Measurements from ENCODE around the gene PLGRKT. TPM values are rescaled to one million over a fixed set of nuclear protein-coding genes. Genes with fewer than 3 reads are reported as not detected.
"Not testable (repeated sequence)": the region's sequence is repeated elsewhere in the genome, so short reads cannot be mapped to it uniquely, and the experiment has no call there.

PLGRKT gene
- total RNA-seq, 2 donors from 2014 or later, result 17.4 to 23.5 TPM

DNA sequence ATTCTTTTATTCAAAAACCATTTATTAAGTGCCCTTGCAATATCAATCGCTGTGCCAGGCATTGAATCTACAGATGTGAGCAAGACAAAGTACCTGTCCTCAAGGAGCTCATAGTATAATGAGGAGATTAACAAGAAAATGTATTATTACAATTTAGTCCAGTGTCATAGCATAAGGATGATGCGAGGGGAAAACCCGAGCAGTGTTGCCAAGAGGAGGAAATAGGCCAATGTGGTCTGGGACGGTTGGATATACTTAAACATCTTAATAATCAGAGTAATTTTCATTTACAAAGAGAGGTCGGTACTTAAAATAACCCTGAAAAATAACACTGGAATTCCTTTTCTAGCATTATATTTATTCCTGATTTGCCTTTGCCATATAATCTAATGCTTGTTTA is 31.1 kb upstream of the PLGRKT start:
- no peak for ATAC-seq
- DNase-seq, result no peak
- H3K36me3 Mint-ChIP-seq (ENCODE audit: low read depth), result peaks cover 13% of the 10 kb centered on the region
- H3K4me3 Mint-ChIP-seq, result no peak overlapping the region
- H3K4me1 Mint-ChIP-seq, result peaks cover 5% of the 10 kb centered on the region
- H3K27me3 Mint-ChIP-seq, result no peaks in the 10 kb centered on the region
- no peaks in the 10 kb centered on the region for H3K9me3 ChIP-seq (ENCODE audit: control insufficient read depth, low read length, poor library complexity, severe bottlenecking)
- peak overlapping the region; percentile 16 for H3K27ac Mint-ChIP-seq

DNA sequence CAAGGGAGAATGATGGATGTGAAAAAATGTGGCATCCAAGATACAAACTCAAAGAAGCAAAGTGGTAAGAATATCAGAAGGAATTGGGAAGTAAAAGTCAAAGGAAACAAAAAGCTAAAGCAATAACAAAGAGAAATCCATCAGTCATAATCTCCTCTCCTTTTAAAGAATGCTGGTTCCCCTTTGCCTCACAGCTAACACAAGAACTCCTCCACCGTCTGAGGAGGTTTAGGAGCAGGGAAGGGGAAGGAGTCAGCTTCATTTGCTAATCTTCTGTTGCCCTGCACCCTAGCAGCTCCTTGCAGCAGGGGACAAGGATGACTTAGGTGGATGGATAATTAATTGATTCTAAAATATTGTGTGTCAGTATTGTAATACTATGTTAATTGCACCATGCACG is 29.0 kb upstream of the PLGRKT start:
- ATAC-seq (no peak), DNase-seq (no peak)
- no peaks in the 10 kb centered on the region for H3K9me3 ChIP-seq (ENCODE audit: control insufficient read depth, low read length, poor library complexity, severe bottlenecking)
- Mint-ChIP-seq H3K4me1 (peaks cover 5% of the 10 kb centered on the region), H3K36me3 (ENCODE audit: low read depth) (peaks cover 13% of the 10 kb centered on the region), H3K4me3 (no peak overlapping the region), H3K27ac (peak overlapping the region; percentile 55), H3K27me3 (no peaks in the 10 kb centered on the region)

DNA sequence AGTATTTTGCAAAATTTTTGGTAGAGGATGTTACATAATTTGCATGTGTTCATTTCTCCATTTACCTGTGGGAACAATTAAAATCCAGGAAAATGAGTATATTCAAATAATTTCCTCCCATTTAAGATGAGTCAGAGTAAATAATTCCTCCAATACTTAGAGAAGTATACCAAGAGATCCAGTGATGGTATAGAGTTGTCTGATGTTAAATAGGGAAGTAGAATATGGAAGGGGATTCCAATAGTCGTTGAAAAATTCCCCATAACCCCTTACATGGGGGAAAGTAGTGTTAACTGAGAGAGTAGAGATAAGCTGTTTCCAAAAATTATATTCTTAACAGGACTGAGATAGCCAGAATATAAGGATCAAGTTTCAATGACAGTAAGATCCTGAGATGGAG is 28.3 kb upstream of the PLGRKT start:
- DNase-seq, result no peak
- H3K27ac Mint-ChIP-seq, result peak overlapping the region; percentile 55
- H3K27me3 Mint-ChIP-seq, result no peaks in the 10 kb centered on the region
- no peaks in the 10 kb centered on the region for H3K9me3 ChIP-seq (ENCODE audit: control insufficient read depth, low read length, poor library complexity, severe bottlenecking)
- peaks cover 13% of the 10 kb centered on the region for H3K36me3 Mint-ChIP-seq (ENCODE audit: low read depth)
- H3K4me3 Mint-ChIP-seq, result no peak overlapping the region
- H3K4me1 Mint-ChIP-seq, result peaks cover 5% of the 10 kb centered on the region
- ATAC-seq, result no peak

DNA sequence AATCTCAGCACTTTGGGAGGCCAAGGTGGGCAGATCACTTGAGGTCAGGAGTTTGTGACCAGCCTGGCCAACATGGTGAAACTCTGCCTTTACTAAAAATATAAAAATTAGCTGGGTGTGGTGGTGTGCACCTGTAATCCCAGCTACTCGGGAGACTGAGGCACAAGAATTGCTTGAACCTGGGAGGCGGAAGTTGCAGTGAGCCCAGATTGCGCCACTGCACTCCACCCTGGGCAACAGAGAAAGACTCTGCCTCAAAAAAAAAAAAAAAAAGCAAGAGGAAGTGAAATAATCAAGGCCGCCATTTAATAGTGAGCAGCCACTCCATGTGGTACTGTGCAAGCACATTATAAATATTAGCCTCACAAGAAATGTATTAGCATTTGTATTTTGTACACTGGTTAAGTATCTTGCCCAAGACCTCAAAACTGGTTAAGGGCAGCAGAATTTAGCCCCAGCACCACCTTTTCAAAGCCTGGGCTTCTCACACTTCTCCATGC is 27.2 kb upstream of the PLGRKT start:
- H3K27ac Mint-ChIP-seq, result peak overlapping the region; percentile 55
- peaks cover 13% of the 10 kb centered on the region for H3K36me3 Mint-ChIP-seq (ENCODE audit: low read depth)

DNA sequence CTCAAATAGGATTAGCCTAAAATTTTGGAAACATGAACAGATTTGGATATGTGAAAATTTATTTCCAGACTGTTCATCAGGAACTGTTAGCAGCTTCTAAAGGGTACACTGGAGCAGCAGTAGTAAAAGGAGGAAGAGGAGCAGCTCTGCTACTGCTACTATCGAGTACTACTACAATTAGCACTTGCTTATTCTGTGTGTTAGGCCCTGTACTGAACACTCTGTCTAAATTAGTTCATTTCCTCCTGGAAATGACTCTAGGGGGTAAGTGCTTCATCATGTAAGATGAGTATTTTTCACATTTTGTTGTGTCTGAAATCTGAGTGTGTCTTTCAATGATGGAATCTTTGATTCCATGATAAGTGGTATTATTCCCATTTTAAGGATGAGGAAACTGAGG is 22.4 kb upstream of the PLGRKT start:
- ATAC-seq (no peak), DNase-seq (no peak)
- Mint-ChIP-seq H3K4me3 (no peak overlapping the region), H3K4me1 (peaks cover 19% of the 10 kb centered on the region), H3K27me3 (no peaks in the 10 kb centered on the region), H3K36me3 (ENCODE audit: low read depth) (peaks cover 3% of the 10 kb centered on the region), H3K27ac (peak overlapping the region; percentile 73)
- no peaks in the 10 kb centered on the region for H3K9me3 ChIP-seq (ENCODE audit: control insufficient read depth, low read length, poor library complexity, severe bottlenecking)

More for the DNA sequence above, 27.2 kb upstream of the PLGRKT start:
- H3K4me3 Mint-ChIP-seq; DNase-seq; H3K9me3 ChIP-seq (ENCODE audit: control insufficient read depth, low read length, poor library complexity, severe bottlenecking); ATAC-seq; H3K27me3 Mint-ChIP-seq: not testable (repeated sequence)
- H3K4me1 Mint-ChIP-seq, result peaks cover 10% of the 10 kb centered on the region

DNA sequence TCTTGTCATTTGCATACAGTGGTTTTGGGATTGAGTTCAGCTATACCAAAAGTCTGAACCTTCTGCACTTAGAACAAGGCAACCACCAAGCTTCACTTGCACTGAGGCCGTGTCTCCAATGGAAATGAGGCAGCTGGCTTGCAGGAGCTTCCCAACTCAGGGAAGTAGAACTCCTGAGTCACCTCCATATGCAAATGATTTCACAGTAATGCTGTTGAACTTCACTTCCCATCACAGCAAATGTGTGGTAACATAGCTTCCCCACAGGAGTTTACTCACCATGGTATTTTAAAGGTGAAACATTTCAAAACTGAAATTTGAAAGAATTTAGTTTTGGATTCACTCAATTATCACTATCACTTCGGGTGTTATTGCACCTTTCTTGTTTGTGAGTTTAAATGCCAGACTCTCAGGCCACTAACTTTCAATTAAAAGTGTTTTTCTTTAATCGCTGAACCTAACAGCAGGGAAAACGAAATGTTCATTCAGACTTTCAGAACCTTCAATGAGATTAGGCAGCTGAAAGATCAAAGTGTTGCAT is 21.6 kb upstream of the PLGRKT start:
- Mint-ChIP-seq H3K4me1 (peaks cover 26% of the 10 kb centered on the region), H3K4me3 (peak overlapping the region; percentile 41), H3K27me3 (no peaks in the 10 kb centered on the region), H3K36me3 (ENCODE audit: low read depth) (peaks cover 3% of the 10 kb centered on the region), H3K27ac (peak overlapping the region; percentile 73)
- H3K9me3 ChIP-seq (ENCODE audit: control insufficient read depth, low read length, poor library complexity, severe bottlenecking), result no peaks in the 10 kb centered on the region
- ATAC-seq (no peak), DNase-seq (no peak)

DNA sequence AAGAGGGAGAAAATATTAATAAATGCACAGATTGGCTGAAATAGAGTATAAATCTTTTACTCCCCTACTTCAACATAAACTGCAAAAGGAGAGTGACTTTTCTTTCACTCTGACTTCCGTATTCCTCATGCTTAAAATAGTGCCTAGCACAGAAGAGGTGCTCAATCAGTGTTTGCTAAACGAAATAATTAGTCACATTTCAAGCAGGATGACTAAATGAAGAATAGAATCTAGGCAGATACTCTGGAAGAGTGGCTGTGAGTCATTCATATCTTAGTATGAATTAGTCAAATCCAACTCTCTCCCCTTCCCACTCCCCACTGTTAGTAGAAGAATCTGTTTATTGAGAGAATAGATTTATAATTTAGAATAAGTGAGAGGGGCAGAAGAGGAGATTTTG is 17.5 kb upstream of the PLGRKT start:
- DNase-seq, result no peak
- no peaks in the 10 kb centered on the region for H3K27me3 Mint-ChIP-seq
- H3K36me3 Mint-ChIP-seq (ENCODE audit: low read depth), result peaks cover 3% of the 10 kb centered on the region
- ATAC-seq, result no peak
- H3K27ac Mint-ChIP-seq, result peak overlapping the region; percentile 96
- peak overlapping the region; percentile 80 for H3K4me3 Mint-ChIP-seq
- no peaks in the 10 kb centered on the region for H3K9me3 ChIP-seq (ENCODE audit: control insufficient read depth, low read length, poor library complexity, severe bottlenecking)
- H3K4me1 Mint-ChIP-seq, result peaks cover 42% of the 10 kb centered on the region

DNA sequence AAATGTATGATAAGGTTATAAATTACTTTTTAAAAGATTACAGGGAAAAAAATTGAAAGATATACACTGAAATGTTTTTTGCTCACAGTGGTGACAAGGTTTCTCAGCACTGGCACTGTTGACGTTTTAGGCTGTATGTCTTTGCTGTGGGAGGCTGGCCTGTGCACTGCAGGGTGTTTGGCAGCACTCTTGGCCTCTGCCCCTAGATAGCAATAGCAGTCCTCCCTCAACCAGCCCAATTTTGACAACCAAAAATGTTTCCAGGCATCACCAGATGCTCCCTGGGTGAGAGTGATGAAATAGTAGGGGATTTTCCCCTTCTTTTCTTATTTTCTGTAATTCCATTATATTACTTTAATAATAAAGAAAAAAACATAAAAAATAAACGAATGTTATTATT is 15.9 kb upstream of the PLGRKT start:
- Mint-ChIP-seq H3K4me1 (peaks cover 37% of the 10 kb centered on the region), H3K4me3 (no peak overlapping the region), H3K36me3 (ENCODE audit: low read depth) (peaks cover under 1% of the 10 kb centered on the region), H3K27ac (peak overlapping the region; percentile 98), H3K27me3 (no peaks in the 10 kb centered on the region)
- no peak for DNase-seq
- ATAC-seq, result peak; percentile 36
- no peaks in the 10 kb centered on the region for H3K9me3 ChIP-seq (ENCODE audit: control insufficient read depth, low read length, poor library complexity, severe bottlenecking)

DNA sequence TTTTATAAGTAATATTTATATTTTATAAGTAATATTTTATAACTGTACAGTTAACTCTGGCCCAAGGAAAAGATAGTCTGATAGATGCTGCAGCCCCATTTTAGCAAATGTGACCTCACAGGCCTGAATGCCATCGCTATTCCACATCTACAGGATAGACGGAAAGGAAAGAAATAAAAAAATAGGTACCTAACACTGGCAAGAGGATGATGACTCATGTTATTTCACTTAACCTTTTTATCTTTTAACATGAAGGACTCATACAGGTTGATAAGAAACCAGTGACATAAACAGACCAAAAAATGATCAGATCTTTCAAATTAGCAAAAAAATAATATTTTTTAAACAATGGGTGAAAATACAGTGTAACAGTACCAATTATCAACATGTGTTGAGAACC is 15.3 kb upstream of the PLGRKT start:
- no peak for ATAC-seq
- Mint-ChIP-seq H3K27ac (peak overlapping the region; percentile 98), H3K4me1 (peaks cover 43% of the 10 kb centered on the region), H3K27me3 (no peaks in the 10 kb centered on the region), H3K4me3 (peak overlapping the region; percentile 71), H3K36me3 (ENCODE audit: low read depth) (no peaks in the 10 kb centered on the region)
- no peaks in the 10 kb centered on the region for H3K9me3 ChIP-seq (ENCODE audit: control insufficient read depth, low read length, poor library complexity, severe bottlenecking)
- DNase-seq, result no peak

DNA sequence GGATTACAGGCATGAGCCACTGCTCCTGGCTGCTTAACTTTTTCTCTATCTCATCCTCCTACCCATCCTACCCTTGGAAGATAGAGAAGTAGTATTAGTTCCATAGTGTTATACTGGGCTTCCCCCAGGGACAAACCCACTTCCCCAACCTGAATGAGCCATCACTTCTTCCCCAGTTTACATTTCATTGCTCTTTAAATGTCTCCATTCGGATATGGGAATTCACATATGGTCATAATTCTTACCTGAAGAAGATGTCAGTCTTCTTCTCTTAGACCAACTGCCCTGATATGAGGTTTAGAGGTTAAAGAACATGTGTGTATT is 14.5 kb upstream of the PLGRKT start:
- no peaks in the 10 kb centered on the region for H3K27me3 Mint-ChIP-seq
- peak overlapping the region; percentile 92 for H3K4me3 Mint-ChIP-seq
- H3K4me1 Mint-ChIP-seq, result peaks cover 51% of the 10 kb centered on the region
- no peaks in the 10 kb centered on the region for H3K36me3 Mint-ChIP-seq (ENCODE audit: low read depth)
- no peak for ATAC-seq
- no peaks in the 10 kb centered on the region for H3K9me3 ChIP-seq (ENCODE audit: control insufficient read depth, low read length, poor library complexity, severe bottlenecking)
- no peak for DNase-seq
- peak overlapping the region; percentile 98 for H3K27ac Mint-ChIP-seq

DNA sequence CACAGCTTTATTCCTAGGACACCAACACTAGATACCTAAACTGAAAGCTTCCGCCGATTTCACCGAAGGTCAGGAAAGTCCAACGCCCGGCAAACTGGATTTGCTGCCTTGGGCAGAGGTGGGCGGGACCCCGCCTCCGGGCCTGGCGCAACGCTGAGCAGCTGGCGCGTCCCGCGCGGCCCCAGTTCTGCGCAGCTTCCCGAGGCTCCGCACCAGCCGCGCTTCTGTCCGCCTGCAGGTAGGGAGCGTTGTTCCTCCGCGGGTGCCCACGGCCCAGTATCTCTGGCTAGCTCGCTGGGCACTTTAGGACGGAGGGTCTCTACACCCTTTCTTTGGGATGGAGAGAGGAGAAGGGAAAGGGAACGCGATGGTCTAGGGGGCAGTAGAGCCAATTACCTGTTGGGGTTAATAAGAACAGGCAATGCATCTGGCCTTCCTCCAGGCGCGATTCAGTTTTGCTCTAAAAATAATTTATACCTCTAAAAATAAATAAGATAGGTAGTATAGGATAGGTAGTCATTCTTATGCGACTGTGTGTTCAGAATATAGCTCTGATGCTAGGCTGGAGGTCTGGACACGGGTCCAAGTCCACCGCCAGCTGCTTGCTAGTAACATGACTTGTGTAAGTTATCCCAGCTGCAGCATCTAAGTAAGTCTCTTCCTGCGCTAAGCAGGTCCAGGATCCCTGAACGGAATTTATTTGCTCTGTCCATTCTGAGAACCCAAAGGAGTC is 12.8 kb upstream of the PLGRKT start, which contains the start of gene CD274:
TSS of gene CD274 (plus strand) at position 184 of the 733 bp plus-strand sequence. CDS start 5,572 bp downstream, outside the sequence.
- no peaks in the 10 kb centered on the region for H3K9me3 ChIP-seq (ENCODE audit: control insufficient read depth, low read length, poor library complexity, severe bottlenecking)
- Mint-ChIP-seq H3K4me3 (peak within 1 kb of the TSS; percentile 92), H3K27ac (peak within 1 kb of the TSS; percentile 98), H3K36me3 (ENCODE audit: low read depth) (no peaks in the 10 kb centered on the region), H3K4me1 (peaks cover 54% of the 10 kb centered on the region), H3K27me3 (no peaks in the 10 kb centered on the region)
- ATAC-seq (peak; percentile 88), DNase-seq (peak; percentile 64 to 75 (median 71))

DNA sequence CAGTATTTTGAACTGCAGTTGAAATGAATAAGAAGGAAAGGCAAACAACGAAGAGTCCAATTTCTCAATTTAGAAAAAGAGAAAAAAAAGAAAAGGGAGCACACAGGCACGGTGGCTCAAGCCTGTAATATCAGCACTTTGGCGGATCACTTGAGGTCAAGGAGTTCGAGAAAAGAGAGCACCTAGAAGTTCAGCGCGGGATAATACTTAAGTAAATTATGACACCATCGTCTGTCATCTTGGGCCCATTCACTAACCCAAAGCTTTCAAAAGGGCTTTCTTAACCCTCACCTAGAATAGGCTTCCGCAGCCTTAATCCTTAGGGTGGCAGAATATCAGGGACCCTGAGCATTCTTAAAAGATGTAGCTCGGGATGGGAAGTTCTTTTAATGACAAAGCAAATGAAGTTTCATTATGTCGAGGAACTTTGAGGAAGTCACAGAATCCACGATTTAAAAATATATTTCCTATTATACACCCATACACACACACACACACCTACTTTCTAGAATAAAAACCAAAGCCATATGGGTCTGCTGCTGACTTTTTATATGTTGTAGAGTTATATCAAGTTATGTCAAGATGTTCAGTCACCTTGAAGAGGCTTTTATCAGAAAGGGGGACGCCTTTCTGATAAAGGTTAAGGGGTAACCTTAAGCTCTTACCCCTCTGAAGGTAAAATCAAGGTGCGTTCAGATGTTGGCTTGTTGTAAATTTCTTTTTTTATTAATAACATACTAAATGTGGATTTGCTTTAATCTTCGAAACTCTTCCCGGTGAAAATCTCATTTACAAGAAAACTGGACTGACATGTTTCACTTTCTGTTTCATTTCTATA is 12.0 kb upstream of the PLGRKT start:
- no peaks in the 10 kb centered on the region for H3K9me3 ChIP-seq (ENCODE audit: control insufficient read depth, low read length, poor library complexity, severe bottlenecking)
- peaks cover 46% of the 10 kb centered on the region for H3K4me1 Mint-ChIP-seq
- H3K36me3 Mint-ChIP-seq (ENCODE audit: low read depth), result no peaks in the 10 kb centered on the region
- H3K27me3 Mint-ChIP-seq, result no peaks in the 10 kb centered on the region
- peak overlapping the region; percentile 92 for H3K4me3 Mint-ChIP-seq
- ATAC-seq (peak; percentile 10), DNase-seq (no peak)
- peak overlapping the region; percentile 98 for H3K27ac Mint-ChIP-seq

Measured in T-helper 17 cell (primary cell).